Stimulated activated naive B cell treated with anti-CD40 and anti-IgM and Interleukin-4, amounts not matched to agents 10 μg/mL and 1 μg/mL and 100 μg/mL, for 72 hours (primary cell): Measurements from ENCODE around the gene RFC1.
A peak's percentile ranks its signal among the peaks of the same experiment; 100 is the strongest.
"Not testable (repeated sequence)": the region's sequence is repeated elsewhere in the genome, so short reads cannot be mapped to it uniquely, and the experiment has no call there.

ENCODE experiments used
- ATAC-seq, 2 donors: fragments of 150-1000 bp; cut with Tn5 transposase; replicated peaks; 2 replicates each; pipeline ENCODE4 v1.10.0; 2021; ENCODE audit warnings: moderate library complexity in 1 of 2
- DNase-seq: peaks from one replicate; pipeline ENCODE4 v3.0.0; 2021
- H3K27ac Mint-ChIP-seq: one replicate; pipeline ENCODE4 v1.8.0; 2022; ENCODE audit warnings: mild to moderate bottlenecking, mixed read lengths
- H3K27me3 Mint-ChIP-seq, 2 donors: one replicate each; pipeline ENCODE4 v1.8.0; 2022; ENCODE audit warnings: mixed read lengths in 2 of 2
- H3K36me3 Mint-ChIP-seq, 2 donors: one replicate each; pipeline ENCODE4 v1.8.0; 2022; ENCODE audit warnings: mixed read lengths in 2 of 2, mild to moderate bottlenecking in 1 of 2
- H3K4me1 Mint-ChIP-seq, 2 donors: one replicate each; pipeline ENCODE4 v1.8.0; 2022; ENCODE audit warnings: mixed read lengths in 2 of 2, mild to moderate bottlenecking in 1 of 2
- H3K4me3 Mint-ChIP-seq, 2 donors: one replicate each; pipeline ENCODE4 v1.8.0; 2022; ENCODE audit warnings: mild to moderate bottlenecking in 2 of 2, mixed read lengths in 2 of 2, moderate library complexity in 1 of 2
- H3K9me3 Mint-ChIP-seq, 2 donors: one replicate each; pipeline ENCODE4 v1.8.0; 2022; ENCODE audit warnings: mixed read lengths in 2 of 2, mild to moderate bottlenecking in 1 of 2

RFC1 gene

DNA sequence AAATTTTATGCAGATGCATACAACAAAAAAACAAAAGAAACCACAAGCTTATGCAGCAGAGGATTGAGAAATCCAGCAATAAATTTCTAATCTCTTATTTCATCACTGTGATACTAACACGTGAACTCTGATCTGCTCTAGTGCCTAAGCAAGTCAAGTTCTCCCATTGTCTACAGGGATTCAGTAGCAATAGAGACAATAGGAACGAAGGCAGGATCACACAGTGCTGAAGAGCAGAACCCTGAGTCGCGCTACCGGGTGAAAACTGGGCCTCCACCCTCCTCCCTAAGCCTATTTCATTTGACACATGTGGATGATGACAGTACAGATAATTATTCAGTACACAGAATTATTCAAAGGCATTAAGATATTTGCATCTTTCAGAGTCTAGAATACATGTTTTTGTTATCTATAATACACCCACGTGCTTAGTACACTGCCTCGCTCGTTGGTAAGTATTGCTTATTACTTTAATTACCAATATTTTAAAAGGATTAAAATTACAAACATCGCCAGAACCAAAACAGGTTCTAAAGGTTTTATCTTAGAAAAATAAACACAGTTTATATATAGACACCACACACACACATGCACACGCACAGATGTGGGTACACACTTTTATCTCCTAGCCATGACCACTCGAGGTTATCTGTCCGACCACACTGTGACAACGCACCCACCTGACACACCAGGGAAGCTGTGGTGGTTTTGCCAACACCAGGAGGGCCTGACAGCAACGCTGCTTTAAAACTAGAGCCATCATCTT lies 60.1 kb downstream of the RFC1 start:
- Mint-ChIP-seq H3K27ac (no peak overlapping the region), H3K4me3 (no peak overlapping the region), H3K36me3 (peaks cover 36 to 47% of the 10 kb centered on the region in 2 donors), H3K4me1 (peaks cover 0 to 3% of the 10 kb centered on the region in 2 donors), H3K9me3 (no peaks in the 10 kb centered on the region), H3K27me3 (no peaks in the 10 kb centered on the region)
- no peak for ATAC-seq
- DNase-seq: no peak

DNA sequence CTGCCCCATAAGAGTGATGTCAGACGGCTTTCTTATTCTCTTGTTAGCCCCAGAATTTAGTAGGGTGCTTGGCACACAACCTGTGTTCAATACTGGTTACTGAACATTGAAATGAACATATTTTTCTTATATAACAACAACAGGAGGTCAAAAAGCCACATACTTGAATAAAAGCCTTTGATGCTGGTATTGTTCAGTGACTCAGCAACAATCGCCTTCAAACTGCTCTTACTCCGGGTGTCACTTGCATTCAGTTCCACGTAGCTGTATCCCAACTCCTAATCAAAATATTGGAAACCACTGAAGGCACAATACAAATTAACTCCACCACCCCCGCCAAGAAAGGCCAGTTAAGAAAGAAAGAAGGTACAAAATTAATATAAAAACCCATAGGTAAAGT lies 61.5 kb downstream of the RFC1 start:
- Mint-ChIP-seq H3K4me1 (peaks cover 0 to 3% of the 10 kb centered on the region in 2 donors), H3K27ac (peak overlapping the region; percentile 57), H3K27me3 (no peaks in the 10 kb centered on the region), H3K4me3 (no peak overlapping the region), H3K36me3 (peaks cover 41 to 52% of the 10 kb centered on the region in 2 donors), H3K9me3 (no peaks in the 10 kb centered on the region)
- ATAC-seq (no peak), DNase-seq (no peak)

DNA sequence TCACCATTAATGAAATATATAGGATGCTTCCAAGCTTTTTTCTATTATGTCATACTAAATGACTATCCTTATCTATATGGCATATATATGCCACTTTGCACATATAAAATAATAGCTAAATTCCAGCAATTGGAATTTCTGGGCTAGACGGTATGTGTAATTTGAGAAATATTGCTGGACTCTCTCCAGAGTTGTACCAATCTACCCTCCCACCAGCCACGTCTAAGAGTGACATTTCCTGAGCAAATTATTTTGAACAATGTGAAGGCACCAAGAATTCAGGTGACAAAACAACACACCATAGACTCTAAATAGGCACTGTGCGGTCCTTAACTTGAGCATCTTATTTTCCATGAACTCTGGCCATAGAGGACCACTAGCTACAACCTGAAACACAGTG lies 62.3 kb downstream of the RFC1 start:
- Mint-ChIP-seq H3K4me3 (no peak overlapping the region), H3K4me1 (peaks cover 0 to 3% of the 10 kb centered on the region in 2 donors), H3K9me3 (no peaks in the 10 kb centered on the region), H3K36me3 (peaks cover 42 to 55% of the 10 kb centered on the region in 2 donors), H3K27ac (no peak overlapping the region), H3K27me3 (no peaks in the 10 kb centered on the region)
- no peak for ATAC-seq
- DNase-seq: no peak

DNA sequence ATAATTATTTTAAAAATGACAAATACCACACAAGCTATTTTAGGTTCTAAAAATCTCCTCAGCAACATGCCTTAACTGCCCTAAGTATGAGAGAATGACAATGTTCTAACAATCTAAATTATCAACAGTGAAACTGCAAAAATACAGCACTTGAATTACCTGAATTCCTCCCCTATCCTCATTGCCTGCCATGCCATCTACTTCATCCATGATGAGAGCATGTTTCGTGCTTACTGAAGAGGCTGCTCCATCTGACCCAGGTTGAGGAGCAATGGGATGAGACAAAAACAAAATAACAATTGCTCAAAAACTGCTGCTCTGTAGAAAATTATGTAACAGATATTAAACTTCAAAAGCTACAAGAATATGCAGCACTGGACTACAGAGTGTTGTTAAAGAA lies 63.3 kb downstream of the RFC1 start:
- Mint-ChIP-seq H3K4me3 (no peak overlapping the region), H3K36me3 (peaks cover 39 to 52% of the 10 kb centered on the region in 2 donors), H3K9me3 (no peaks in the 10 kb centered on the region), H3K27me3 (no peaks in the 10 kb centered on the region), H3K4me1 (no peaks in the 10 kb centered on the region), H3K27ac (no peak overlapping the region)
- ATAC-seq (no peak), DNase-seq (no peak)

DNA sequence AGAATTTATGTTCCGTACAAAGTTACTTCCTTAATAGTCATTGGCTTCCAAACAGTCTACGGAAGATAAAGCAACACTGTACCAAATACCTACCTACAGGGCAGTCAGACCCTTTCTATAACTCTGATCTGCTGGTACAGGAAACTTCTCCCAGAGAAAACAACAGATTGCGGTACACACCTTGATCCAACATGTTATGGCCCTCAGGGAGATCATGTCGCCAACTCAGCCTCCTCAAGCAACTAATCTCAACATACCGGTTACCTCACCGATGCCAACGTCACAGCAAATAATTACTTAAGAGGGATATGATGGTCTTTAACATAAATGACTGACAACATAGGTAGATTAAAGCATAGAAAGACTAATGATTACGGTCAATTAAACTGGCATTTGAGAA lies 70.4 kb downstream of the RFC1 start:
- Mint-ChIP-seq H3K36me3 (peaks cover 35 to 70% of the 10 kb centered on the region in 2 donors), H3K27ac (no peak overlapping the region)

DNA sequence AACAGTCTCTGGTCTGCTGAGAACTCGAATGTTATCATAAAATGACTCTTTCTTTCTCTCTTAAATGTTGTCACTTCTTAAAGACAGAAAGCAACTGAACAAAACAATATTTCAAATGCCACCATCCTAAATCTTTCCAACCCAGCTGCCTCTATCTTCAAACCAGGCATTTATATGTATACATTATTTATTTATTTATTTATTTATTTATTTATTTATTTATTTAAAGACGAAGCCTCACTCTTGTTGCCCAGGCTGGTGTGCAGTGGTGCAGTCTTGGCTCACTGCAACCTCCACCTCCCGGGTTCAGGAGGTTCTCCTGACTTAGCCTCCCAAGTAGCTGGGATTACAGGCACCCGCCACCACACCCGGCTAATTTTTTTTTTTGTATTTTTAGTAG lies 73.7 kb downstream of the RFC1 start:
- H3K36me3 Mint-ChIP-seq: peaks cover 25 to 66% of the 10 kb centered on the region in 2 donors
- H3K27ac Mint-ChIP-seq, H3K4me3 Mint-ChIP-seq, H3K4me1 Mint-ChIP-seq, H3K27me3 Mint-ChIP-seq, ATAC-seq, DNase-seq, H3K9me3 Mint-ChIP-seq: not testable (repeated sequence)

More for the DNA sequence above, 70.4 kb downstream of the RFC1 start:
- no peak overlapping the region for H3K4me3 Mint-ChIP-seq
- no peaks in the 10 kb centered on the region for H3K27me3 Mint-ChIP-seq
- ATAC-seq: no peak
- H3K4me1 Mint-ChIP-seq: peaks cover 0 to 8% of the 10 kb centered on the region in 2 donors
- H3K9me3 Mint-ChIP-seq: peaks cover 0 to 2% of the 10 kb centered on the region in 2 donors
- DNase-seq: no peak

DNA sequence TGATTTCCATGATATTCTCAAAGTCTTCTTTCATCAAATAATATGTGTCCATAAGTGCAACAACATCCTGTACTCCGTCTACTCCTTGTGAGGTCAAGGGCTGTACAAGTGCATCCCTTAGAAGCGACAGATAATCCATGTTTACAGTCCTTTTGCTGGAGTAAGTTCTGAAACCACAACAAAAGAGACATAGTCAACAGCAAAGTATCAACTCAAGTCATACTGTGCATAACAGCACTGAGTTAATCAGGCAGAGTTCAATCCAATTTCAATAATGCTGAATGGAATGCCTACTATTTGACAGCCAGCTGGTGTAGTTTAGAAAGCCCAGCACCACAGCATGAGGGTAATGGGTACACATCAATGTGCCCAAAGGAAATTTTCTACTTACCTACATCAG lies 74.5 kb downstream of the RFC1 start:
- H3K9me3 Mint-ChIP-seq: no peaks in the 10 kb centered on the region
- no peak for DNase-seq
- H3K36me3 Mint-ChIP-seq: peaks cover 27 to 70% of the 10 kb centered on the region in 2 donors
- ATAC-seq: no peak
- no peaks in the 10 kb centered on the region for H3K27me3 Mint-ChIP-seq
- H3K27ac Mint-ChIP-seq: no peak overlapping the region
- peaks cover 0 to 8% of the 10 kb centered on the region in 2 donors for H3K4me1 Mint-ChIP-seq
- H3K4me3 Mint-ChIP-seq: no peak overlapping the region

DNA sequence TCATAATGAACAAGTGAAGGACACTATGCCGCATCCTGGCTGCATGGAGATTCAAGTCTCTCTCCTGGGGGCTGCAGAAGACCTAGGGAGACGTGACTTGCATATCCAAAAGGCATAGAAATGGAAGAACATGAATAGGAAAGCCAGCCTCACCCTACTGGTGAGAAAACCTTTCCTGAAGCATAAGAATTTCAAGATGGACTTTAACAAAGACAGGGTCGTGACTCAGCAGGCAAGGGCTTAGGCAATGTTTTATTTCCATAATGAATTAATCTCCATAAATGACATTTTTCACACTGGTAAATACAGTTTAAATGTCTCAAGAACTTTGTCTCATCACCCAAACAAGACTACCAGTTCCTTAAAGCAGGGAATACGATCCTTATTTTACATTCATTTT lies 78.9 kb downstream of the RFC1 start:
- ATAC-seq (no peak), DNase-seq (no peak)
- H3K4me1 Mint-ChIP-seq: no peaks in the 10 kb centered on the region
- H3K4me3 Mint-ChIP-seq: no peak overlapping the region
- H3K27ac Mint-ChIP-seq: peak overlapping the region; percentile 67
- peaks cover 39 to 70% of the 10 kb centered on the region in 2 donors for H3K36me3 Mint-ChIP-seq
- no peaks in the 10 kb centered on the region for H3K9me3 Mint-ChIP-seq
- H3K27me3 Mint-ChIP-seq: no peaks in the 10 kb centered on the region

DNA sequence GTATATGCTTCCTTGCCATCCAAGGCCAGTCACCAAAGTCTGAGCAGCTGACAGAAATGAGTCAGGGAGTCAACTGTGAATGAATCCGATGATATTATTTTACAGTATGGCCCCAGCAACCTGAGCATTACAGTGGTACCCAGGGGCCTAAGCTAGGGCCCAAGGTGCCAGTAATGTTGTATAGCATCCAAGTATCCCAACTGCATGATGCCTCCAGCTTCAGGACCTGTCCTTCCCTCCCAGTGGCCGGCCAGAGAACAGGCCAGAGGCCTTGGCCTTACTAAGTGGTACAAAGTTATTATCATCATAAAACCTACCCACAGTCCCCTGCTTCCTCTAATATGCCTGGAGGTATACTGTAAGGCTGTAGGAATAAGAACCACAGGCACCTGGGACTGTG lies 79.9 kb downstream of the RFC1 start:
- no peak overlapping the region for H3K27ac Mint-ChIP-seq
- no peak overlapping the region for H3K4me3 Mint-ChIP-seq
- H3K36me3 Mint-ChIP-seq: peaks cover 32 to 61% of the 10 kb centered on the region in 2 donors
- no peaks in the 10 kb centered on the region for H3K4me1 Mint-ChIP-seq
- DNase-seq (no peak), ATAC-seq (no peak)
- H3K9me3 Mint-ChIP-seq: no peaks in the 10 kb centered on the region
- H3K27me3 Mint-ChIP-seq: no peaks in the 10 kb centered on the region

DNA sequence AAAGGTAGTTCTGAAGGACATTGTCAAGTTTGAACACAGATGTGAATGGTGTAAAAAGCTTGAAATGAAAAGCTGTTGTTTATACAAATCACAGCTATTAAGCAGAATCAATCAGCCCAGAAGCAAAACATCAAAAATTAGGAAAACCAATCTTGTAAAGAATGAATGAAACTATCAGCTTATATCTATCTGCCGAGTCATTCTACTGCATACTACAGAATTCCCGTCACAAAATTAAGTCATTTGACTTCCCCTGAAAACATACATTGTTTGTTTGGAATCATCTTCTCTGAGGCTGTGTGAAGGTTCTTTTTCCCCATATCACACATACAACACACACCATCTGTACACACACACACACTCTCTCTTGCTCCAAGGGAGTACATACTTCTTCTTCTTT lies 80.3 kb downstream of the RFC1 start:
- H3K27ac Mint-ChIP-seq: no peak overlapping the region
- no peaks in the 10 kb centered on the region for H3K27me3 Mint-ChIP-seq
- DNase-seq (no peak), ATAC-seq (no peak)
- H3K4me1 Mint-ChIP-seq: no peaks in the 10 kb centered on the region
- no peaks in the 10 kb centered on the region for H3K9me3 Mint-ChIP-seq
- no peak overlapping the region for H3K4me3 Mint-ChIP-seq
- H3K36me3 Mint-ChIP-seq: peaks cover 30 to 57% of the 10 kb centered on the region in 2 donors

DNA sequence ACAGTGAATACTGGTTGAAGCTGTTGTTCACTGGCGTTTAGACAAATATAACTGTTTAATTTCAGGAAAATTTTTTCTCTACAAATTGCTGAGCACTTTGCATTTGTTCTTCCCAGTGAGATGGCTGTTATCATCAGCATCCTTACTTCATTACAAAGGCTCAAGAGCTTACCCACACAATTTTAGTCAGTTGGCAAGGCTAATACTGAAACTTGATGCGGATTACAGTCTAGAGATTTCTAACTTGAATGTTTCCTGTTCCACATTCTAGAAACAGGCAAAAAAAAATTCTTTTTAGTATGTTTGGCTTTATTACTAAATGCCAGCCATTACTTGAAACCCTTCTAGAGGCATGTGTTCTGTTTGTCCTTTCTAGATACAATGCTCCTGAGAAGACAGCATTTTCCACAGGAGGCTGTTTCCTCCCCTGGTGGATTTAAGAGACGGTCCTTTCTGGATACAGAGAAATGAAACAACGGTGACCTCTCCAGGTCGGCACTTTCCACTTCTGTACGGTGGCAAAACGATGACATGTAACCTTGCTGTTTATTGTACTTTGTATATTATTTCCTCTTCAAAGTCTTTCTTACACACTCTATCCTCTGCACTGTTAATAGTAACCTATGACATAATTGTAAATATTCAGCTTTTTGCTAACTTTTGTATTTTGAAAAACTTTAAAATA lies 80.9 kb downstream of the RFC1 start:
- Mint-ChIP-seq H3K27me3 (no peaks in the 10 kb centered on the region), H3K9me3 (no peaks in the 10 kb centered on the region), H3K36me3 (peaks cover 35 to 60% of the 10 kb centered on the region in 2 donors), H3K4me1 (no peaks in the 10 kb centered on the region), H3K27ac (no peak overlapping the region), H3K4me3 (no peak overlapping the region)
- ATAC-seq: no peak
- DNase-seq: no peak

DNA sequence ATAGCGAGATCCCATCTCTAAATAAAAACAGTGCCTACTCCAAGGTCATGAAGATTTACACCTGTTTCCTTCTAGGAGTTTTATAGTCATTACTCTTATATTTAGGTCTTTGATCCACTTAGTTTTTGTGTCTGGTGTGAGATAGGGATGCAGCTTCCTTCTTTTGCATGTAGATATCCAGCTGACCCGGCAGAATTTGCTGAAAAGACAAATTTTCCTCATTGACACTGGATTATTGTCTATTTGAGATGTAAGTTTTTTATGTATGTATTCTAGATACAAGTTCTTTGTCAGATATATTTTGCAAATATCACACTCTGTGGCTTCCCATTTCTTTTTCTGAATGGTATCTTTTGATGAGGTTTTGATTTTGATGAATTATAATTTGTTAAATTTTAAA lies 85.4 kb downstream of the RFC1 start:
- no peak for ATAC-seq
- Mint-ChIP-seq H3K27me3 (no peaks in the 10 kb centered on the region), H3K27ac (no peak overlapping the region), H3K4me3 (no peak overlapping the region), H3K36me3 (peaks cover 44 to 51% of the 10 kb centered on the region in 2 donors), H3K4me1 (no peaks in the 10 kb centered on the region), H3K9me3 (no peaks in the 10 kb centered on the region)
- DNase-seq: no peak

DNA sequence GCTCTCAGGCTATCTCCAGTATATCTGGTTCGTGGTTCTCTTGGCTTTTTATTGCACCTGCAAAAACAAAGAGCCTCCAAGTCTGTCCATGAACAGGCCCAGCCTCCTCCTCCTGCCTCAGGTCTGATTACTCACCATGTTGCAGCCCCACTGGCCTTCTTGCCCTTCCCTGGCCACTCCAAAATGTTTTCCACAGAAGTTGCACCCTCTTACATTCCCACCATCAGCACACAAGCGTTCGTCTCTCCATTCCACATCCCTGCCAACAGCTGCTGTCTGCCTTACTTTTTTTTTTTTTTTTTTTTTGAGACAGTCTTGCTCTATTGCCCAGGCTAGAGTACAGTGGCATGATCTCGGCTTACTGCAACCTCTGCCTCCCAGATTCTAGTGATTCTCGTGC lies 86.7 kb downstream of the RFC1 start:
- H3K36me3 Mint-ChIP-seq: peaks cover 50 to 52% of the 10 kb centered on the region in 2 donors
- H3K4me3 Mint-ChIP-seq: no peak overlapping the region
- DNase-seq (no peak), ATAC-seq (no peak)
- H3K27me3 Mint-ChIP-seq: no peaks in the 10 kb centered on the region
- no peak overlapping the region for H3K27ac Mint-ChIP-seq
- H3K4me1 Mint-ChIP-seq: no peaks in the 10 kb centered on the region
- H3K9me3 Mint-ChIP-seq: no peaks in the 10 kb centered on the region

DNA sequence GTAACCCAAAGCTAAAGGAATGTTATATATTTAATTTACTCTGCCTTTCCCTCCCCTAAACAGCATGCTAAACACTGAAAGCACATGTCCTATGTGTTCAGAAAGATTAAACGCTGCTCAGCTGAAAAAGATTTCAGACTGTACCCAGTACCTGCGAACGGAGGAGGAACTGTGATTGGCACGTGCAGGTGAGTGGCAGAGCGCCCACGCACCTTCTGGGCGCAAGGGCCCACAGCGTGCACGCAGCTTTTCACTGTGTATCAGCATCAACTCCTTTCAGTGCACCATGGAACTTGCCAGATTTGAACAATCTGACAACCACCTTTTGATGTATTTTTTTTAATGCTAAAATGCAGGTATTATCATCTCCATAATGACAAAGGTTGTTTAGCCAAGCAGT lies 87.7 kb downstream of the RFC1 start:
- ATAC-seq: no peak
- no peak overlapping the region for H3K27ac Mint-ChIP-seq

DNA sequence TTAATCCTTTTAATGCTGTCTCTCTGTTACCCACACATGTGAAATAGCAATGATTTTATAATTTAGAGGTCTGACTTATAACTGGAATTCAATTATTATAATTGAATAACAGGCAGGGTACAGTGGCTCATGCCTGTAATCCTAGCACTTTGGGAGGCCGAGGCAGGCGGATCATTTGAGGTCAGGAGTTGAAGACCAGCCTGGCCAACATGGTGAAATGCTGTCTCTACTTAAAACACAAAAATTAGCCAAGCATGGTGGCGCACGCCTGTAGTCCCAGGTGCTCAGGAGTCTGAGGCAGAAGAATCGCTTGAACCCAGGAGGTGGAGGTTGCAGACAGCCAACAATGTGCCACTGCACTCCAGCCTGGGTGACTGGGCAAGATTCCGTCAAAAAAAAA lies 88.5 kb downstream of the RFC1 start:
- H3K4me3 Mint-ChIP-seq, DNase-seq, H3K9me3 Mint-ChIP-seq, H3K27ac Mint-ChIP-seq, H3K4me1 Mint-ChIP-seq, ATAC-seq, H3K27me3 Mint-ChIP-seq: not testable (repeated sequence)
- peaks cover 48 to 53% of the 10 kb centered on the region in 2 donors for H3K36me3 Mint-ChIP-seq

More for the DNA sequence above, 87.7 kb downstream of the RFC1 start:
- peaks cover 48 to 52% of the 10 kb centered on the region in 2 donors for H3K36me3 Mint-ChIP-seq
- no peak overlapping the region for H3K4me3 Mint-ChIP-seq
- H3K4me1 Mint-ChIP-seq: no peaks in the 10 kb centered on the region
- no peaks in the 10 kb centered on the region for H3K27me3 Mint-ChIP-seq
- DNase-seq: no peak
- no peaks in the 10 kb centered on the region for H3K9me3 Mint-ChIP-seq
